SJSA1 (cell line): ENCODE measurements around the gene EPHA8. TPM values are rescaled to one million over a fixed set of nuclear protein-coding genes. Genes with fewer than 3 reads are reported as not detected.

Experiments
- DNase-seq, 2 experiments: peaks; one replicate each; pipeline ENCODE4 v3.0.0-alpha.2; 2015 to 2020; ENCODE audit warnings: low spot score in 2 of 2, low read depth in 1 of 2
- H3K27ac ChIP-seq: fragments of 250-450 bp; sonication (Bioruptor Pico); 2 replicates; pipeline ENCODE4 v1.5.1; 2020; ENCODE audit warnings: mild to moderate bottlenecking, moderate library complexity
- H3K27me3 ChIP-seq: fragments of 250-450 bp; sonication (Bioruptor Pico); replicated peaks from 2 replicates; pipeline ENCODE4 v1.5.1; 2020; ENCODE audit warnings: mild to moderate bottlenecking, moderate library complexity
- H3K36me3 ChIP-seq: fragments of 250-450 bp; sonication (Bioruptor Pico); 2 replicates; pipeline ENCODE4 v1.5.1; 2020; ENCODE audit warnings: mild to moderate bottlenecking
- H3K4me1 ChIP-seq: fragments of 250-450 bp; sonication (Bioruptor Pico); replicated peaks from 2 replicates; pipeline ENCODE4 v1.6.1; 2021; ENCODE audit warnings: mild to moderate bottlenecking
- H3K4me3 ChIP-seq: fragments of 250-450 bp; sonication (Bioruptor Pico); 2 replicates; pipeline ENCODE4 v1.5.1; 2020; ENCODE audit warnings: mild to moderate bottlenecking
- H3K9me3 ChIP-seq: fragments of 250-450 bp; sonication (Bioruptor Pico); replicated peaks from 2 replicates; pipeline ENCODE4 v1.5.1; 2020; ENCODE audit warnings: mild to moderate bottlenecking
- total RNA-seq: library from RNA; depleted of rRNA; stranded (reverse); fragments of >200 nt; shearing (Covaris generic); gene quantifications from 2 replicates; pipeline ENCODE4 v1.2.3, GENCODE V29; 2014

EPHA8 gene
- total RNA-seq, 1 experiment from 2014 or later = not detected

DNA sequence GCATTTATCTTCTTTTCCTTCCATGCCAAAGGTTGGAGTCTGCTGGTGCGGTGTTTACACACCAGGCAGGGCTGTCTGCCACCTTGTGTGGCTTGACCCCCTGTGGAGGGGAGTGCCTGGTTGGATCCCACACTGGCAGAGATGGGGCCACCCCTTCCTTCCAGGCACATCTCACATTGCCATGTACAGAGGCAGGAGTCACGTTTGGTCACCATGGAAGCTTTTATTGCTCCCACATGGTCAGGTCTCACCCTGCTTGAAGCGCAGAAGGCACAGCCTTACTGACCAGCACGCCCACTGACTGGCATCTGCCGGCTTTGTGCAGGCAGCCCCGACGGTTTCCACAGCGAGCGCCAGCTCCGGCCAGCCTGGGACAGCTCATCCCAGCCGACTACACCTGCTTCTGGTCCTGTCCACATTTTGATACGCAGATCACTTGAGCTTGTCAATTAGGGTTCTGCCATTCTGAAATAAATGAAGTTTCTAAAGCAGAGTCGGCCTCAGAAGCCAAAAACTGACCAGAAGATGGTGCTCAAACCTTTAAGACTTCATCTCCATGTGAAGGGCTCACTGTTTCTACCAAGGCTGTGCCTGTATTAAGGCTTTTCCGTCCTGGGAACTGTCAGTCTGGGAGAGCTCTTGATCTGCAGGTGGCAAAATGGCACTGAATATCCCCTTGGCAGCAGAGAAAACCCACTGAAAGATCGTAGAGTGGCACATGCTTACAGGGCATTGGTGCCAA is 35.6 kb upstream of the EPHA8 start:
- no peak overlapping the region for H3K4me3 ChIP-seq
- no peak overlapping the region for H3K27ac ChIP-seq
- H3K27me3 ChIP-seq = no peaks in the 10 kb centered on the region
- no peak for DNase-seq
- no peaks in the 10 kb centered on the region for H3K4me1 ChIP-seq
- peaks cover 27% of the 10 kb centered on the region for H3K36me3 ChIP-seq
- no peaks in the 10 kb centered on the region for H3K9me3 ChIP-seq

DNA sequence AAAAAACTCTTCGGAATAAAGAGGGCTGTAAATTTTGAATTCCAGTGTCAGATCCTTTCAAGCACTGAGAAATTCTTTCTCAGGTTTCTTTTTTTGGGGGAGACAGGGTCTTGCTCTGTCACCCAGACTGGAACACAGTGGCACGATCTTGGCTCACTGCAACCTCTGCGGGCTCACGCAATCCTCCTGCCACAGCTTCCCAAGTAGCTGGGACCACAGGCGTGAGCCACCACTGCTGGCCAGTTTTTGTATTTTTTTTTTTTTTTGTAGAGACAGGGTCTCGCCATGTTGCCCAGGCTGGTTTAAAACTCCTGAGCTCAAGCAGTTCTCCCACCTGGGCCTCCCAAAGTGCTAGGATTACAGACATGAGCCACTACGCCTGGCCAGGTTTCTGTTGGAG is 34.8 kb upstream of the EPHA8 start:
- Histone ChIP-seq H3K27me3 (no peaks in the 10 kb centered on the region), H3K27ac (no peak overlapping the region), H3K4me1 (no peaks in the 10 kb centered on the region), H3K36me3 (peaks cover 23% of the 10 kb centered on the region), H3K4me3 (no peak overlapping the region), H3K9me3 (no peaks in the 10 kb centered on the region)
- no peak for DNase-seq

GRCh38 chr1:22529901-22530621 is 33.2 kb upstream of the EPHA8 start:
- no peak for DNase-seq
- Histone ChIP-seq H3K27ac (no peak overlapping the region), H3K4me1 (no peaks in the 10 kb centered on the region)

GRCh38 chr1:22530715-22531114 is 32.6 kb upstream of the EPHA8 start:
- no peaks in the 10 kb centered on the region for H3K27me3 ChIP-seq
- H3K4me3 ChIP-seq = no peak overlapping the region
- no peak for DNase-seq
- no peaks in the 10 kb centered on the region for H3K4me1 ChIP-seq
- H3K36me3 ChIP-seq = peaks cover 8% of the 10 kb centered on the region; the same call in 1 of the 2 replicates
- H3K27ac ChIP-seq = no peak overlapping the region
- H3K9me3 ChIP-seq = no peaks in the 10 kb centered on the region

More at GRCh38 chr1:22529901-22530621, 33.2 kb upstream of the EPHA8 start:
- Histone ChIP-seq H3K27me3 (no peaks in the 10 kb centered on the region), H3K9me3 (no peaks in the 10 kb centered on the region), H3K4me3 (no peak overlapping the region), H3K36me3 (peaks cover 8% of the 10 kb centered on the region; the same call in 1 of the 2 replicates)

- Histone ChIP-seq H3K4me1 (no peaks in the 10 kb centered on the region), H3K27ac (no peak overlapping the region), H3K4me3 (no peak overlapping the region), H3K27me3 (no peaks in the 10 kb centered on the region), H3K36me3 (peaks cover 6% of the 10 kb centered on the region; the same call in 1 of the 2 replicates), H3K9me3 (no peaks in the 10 kb centered on the region)
- no peak for DNase-seq
These were observed 32.0 kb upstream of the EPHA8 start for GRCh38 chr1:22531251-22531650.

- no peaks in the 10 kb centered on the region for H3K4me1 ChIP-seq
- H3K27ac ChIP-seq = no peak overlapping the region
- H3K9me3 ChIP-seq = no peaks in the 10 kb centered on the region
- H3K36me3 ChIP-seq = no peaks in the 10 kb centered on the region
- no peak for DNase-seq
- H3K4me3 ChIP-seq = no peak overlapping the region
- H3K27me3 ChIP-seq = no peaks in the 10 kb centered on the region
These were observed 29.9 kb upstream of the EPHA8 start for GRCh38 chr1:22533244-22533895.

DNA sequence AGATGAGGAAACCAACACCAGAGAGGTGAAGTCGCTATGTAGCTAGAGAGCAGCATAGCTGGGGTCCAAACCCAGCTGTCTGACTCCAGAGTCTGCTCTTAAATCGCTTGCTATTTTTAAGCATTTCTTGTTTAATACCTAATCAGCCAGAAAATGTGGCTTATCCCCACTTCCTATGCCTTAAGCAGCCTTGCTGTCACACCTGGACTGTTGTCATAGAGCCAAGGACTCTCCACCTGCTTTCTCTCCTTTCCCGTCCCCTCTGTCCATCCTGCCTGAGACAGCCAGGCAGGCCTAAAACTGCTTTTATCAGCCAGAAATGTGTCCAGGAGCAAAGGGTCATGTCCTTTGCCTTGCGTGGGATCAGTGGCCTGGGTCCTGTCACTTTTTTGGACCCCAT is 28.3 kb upstream of the EPHA8 start:
- Histone ChIP-seq H3K36me3 (no peaks in the 10 kb centered on the region), H3K4me1 (no peaks in the 10 kb centered on the region), H3K4me3 (no peak overlapping the region), H3K9me3 (no peaks in the 10 kb centered on the region), H3K27me3 (no peaks in the 10 kb centered on the region), H3K27ac (no peak overlapping the region)
- DNase-seq = no peak

GRCh38 chr1:22535399-22535798 is 27.9 kb upstream of the EPHA8 start:
- no peaks in the 10 kb centered on the region for H3K9me3 ChIP-seq
- no peak overlapping the region for H3K27ac ChIP-seq
- no peaks in the 10 kb centered on the region for H3K36me3 ChIP-seq
- DNase-seq = no peak
- no peak overlapping the region for H3K4me3 ChIP-seq
- H3K27me3 ChIP-seq = no peaks in the 10 kb centered on the region
- no peaks in the 10 kb centered on the region for H3K4me1 ChIP-seq

GRCh38 chr1:22536506-22536905 is 26.8 kb upstream of the EPHA8 start:
- Histone ChIP-seq H3K27ac (no peak overlapping the region), H3K27me3 (no peaks in the 10 kb centered on the region), H3K36me3 (no peaks in the 10 kb centered on the region), H3K9me3 (no peaks in the 10 kb centered on the region), H3K4me3 (no peak overlapping the region), H3K4me1 (no peaks in the 10 kb centered on the region)
- no peak for DNase-seq

- H3K27me3 ChIP-seq = no peaks in the 10 kb centered on the region
- H3K4me1 ChIP-seq = no peaks in the 10 kb centered on the region
- H3K27ac ChIP-seq = no peak overlapping the region
- H3K36me3 ChIP-seq = no peaks in the 10 kb centered on the region
- H3K4me3 ChIP-seq = no peak overlapping the region
- no peak for DNase-seq
- no peaks in the 10 kb centered on the region for H3K9me3 ChIP-seq
These were observed 25.7 kb upstream of the EPHA8 start for GRCh38 chr1:22537441-22538139.

DNA sequence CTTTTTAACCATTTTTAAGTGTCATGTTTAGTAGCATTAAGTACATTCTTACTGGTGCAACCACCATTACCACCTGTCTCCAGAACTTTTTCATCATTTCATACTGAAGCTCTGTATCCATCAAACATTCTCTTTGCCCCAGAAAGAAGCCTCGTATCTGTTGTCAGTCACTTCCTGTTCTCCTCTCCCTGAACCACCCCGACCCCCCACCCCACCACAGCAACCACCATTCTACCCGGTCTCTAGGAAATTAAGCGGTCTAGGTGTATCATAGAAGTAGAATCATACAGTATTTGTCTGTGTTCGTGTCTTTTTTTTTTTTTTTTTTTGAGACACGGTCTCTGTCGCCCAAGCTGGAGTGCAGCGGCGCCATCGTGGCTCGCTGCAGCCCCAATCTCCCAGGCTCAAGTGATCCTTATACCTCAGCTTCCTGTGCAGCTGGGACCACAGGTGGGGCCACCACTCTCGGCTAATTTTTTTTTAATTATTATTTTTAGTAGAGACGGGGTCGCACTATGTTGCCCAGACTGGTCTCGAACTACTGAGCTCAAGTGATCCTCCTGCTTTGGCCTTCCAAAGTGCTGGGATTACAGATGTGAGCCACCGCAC is 23.7 kb upstream of the EPHA8 start:
- no peak for DNase-seq
- Histone ChIP-seq H3K27me3 (peaks cover 3% of the 10 kb centered on the region; the same call in 1 of the 2 replicates), H3K4me3 (no peak overlapping the region), H3K36me3 (no peaks in the 10 kb centered on the region), H3K9me3 (no peaks in the 10 kb centered on the region), H3K27ac (no peak overlapping the region), H3K4me1 (no peaks in the 10 kb centered on the region)

GRCh38 chr1:22540337-22540736 is 23.0 kb upstream of the EPHA8 start:
- H3K9me3 ChIP-seq = no peaks in the 10 kb centered on the region
- no peaks in the 10 kb centered on the region for H3K36me3 ChIP-seq
- no peak for DNase-seq
- no peak overlapping the region for H3K27ac ChIP-seq
- H3K4me3 ChIP-seq = no peak overlapping the region
- peaks cover 9% of the 10 kb centered on the region; the same call in 1 of the 2 replicates for H3K27me3 ChIP-seq
- H3K4me1 ChIP-seq = no peaks in the 10 kb centered on the region

GRCh38 chr1:22542886-22543285 is 20.4 kb upstream of the EPHA8 start:
- DNase-seq = no peak
- Histone ChIP-seq H3K36me3 (no peaks in the 10 kb centered on the region), H3K4me3 (no peak overlapping the region), H3K9me3 (no peaks in the 10 kb centered on the region), H3K4me1 (no peaks in the 10 kb centered on the region), H3K27ac (no peak overlapping the region), H3K27me3 (peaks cover 28% of the 10 kb centered on the region; the same call in 1 of the 2 replicates)
